Peyer's patch (tissue), 4 donors: ENCODE results near the gene MRPL58. TPM values are rescaled to one million over a fixed set of nuclear protein-coding genes. Genes with fewer than 3 reads are reported as not detected.
"Not testable (repeated sequence)": the region's sequence is repeated elsewhere in the genome, so short reads cannot be mapped to it uniquely, and the experiment has no call there.

Experiments used
- DNase-seq, 3 donors: peaks; one replicate each; pipeline ENCODE4 v3.0.0-alpha.2; 2017 to 2019
- H3K27ac ChIP-seq, 4 donors: fragments of 200-600 bp; sonication (generic); one replicate each; pipeline ENCODE4 v1.5.1; 2016 to 2019
- H3K27me3 ChIP-seq, 2 donors: fragments of 200-600 bp; sonication (generic); one replicate each; pipeline ENCODE4 v1.5.1; 2019
- H3K36me3 ChIP-seq, 3 donors: fragments of 200-600 bp; sonication (generic); one replicate each; pipeline ENCODE4 v1.5.1; 2016 to 2019
- H3K4me1 ChIP-seq, 4 donors: fragments of 200-600 bp; sonication (generic); one replicate each; pipeline ENCODE4 v1.5.1; 2016 to 2019
- H3K4me3 ChIP-seq, 4 donors: fragments of 200-600 bp; sonication (generic); 1 replicate in 3 of 4; 2 replicates in 1 of 4; pipeline ENCODE4 v1.5.1; 2016 to 2019; ENCODE audit warnings: mild to moderate bottlenecking in 1 of 4
- H3K9me3 ChIP-seq, 4 donors: fragments of 200-600 bp; sonication (generic); one replicate each; pipeline ENCODE4 v1.5.1; 2016 to 2019; ENCODE audit warnings: mild to moderate bottlenecking in 1 of 4
- POLR2A ChIP-seq, 2 donors: fragments of 450-650 bp; IDR thresholded peaks; one replicate each; pipeline ENCODE4 v1.5.1; 2017; ENCODE audit warnings: antibody characterized with exemption in 2 of 2, mild to moderate bottlenecking in 2 of 2, moderate library complexity in 2 of 2
- total RNA-seq, 4 donors: library from RNA; depleted of rRNA; stranded (reverse); fragments of >200 nt; gene quantifications; one replicate each; pipeline ENCODE4 v1.1.0, GENCODE V29; 2016
- TF ChIP-seq, protein P1 (sequence below), 6 experiments: fragments of 450-650 bp in 4 of 6; fragments of 200-600 bp in 2 of 6; sonication (generic) in 1 of 6; IDR thresholded peaks; one replicate each; pipeline ENCODE4 v1.5.1; 2017 to 2019; ENCODE audit warnings: antibody characterized with exemption in 6 of 6, mild to moderate bottlenecking in 3 of 6, moderate library complexity in 1 of 6

Gene MRPL58
- total RNA-seq, 4 donors from 2014 or later: 17.3 to 42.7 (median 32.2) TPM

DNA sequence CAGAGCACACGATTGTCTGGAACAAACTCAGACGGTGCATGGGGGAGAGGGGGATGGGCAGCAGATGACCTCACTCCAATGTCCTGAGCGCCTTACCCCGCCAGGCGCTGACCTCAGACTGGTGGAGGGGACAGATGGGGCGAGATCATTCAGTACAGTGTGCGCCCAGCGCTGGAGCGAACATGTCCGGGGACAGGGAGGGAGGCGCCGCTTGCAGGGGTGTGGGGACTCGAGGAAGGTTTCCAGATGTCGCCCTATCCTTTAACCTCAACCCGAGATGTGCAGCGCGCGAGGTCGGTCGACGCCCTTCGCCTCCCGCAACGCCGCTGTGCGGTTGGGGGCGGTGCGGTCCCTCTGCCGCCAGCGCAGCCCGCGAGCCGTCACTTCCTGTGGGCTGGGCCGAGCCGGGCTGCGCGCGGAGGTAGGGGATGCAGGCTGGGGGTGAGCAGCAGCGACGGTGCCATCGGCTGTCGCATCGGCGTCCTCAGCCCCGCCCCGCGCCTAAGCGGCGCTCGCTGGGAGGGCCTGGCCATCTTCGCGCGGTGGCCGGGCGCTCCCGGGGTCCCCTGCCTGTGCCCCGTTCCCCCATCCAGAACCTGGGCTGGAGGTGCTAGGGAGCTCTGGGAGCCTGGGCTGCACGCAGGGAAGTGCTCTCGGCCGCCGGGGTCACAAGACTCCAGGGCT lies 30.3 kb upstream of the MRPL58 start:
- H3K4me1 ChIP-seq: peaks cover 4 to 16% (median 10%) of the 10 kb centered on the region in 4 donors
- H3K27me3 ChIP-seq: no peaks in the 10 kb centered on the region
- DNase-seq: peak; percentile 69 to 87 (median 82)
- TF ChIP-seq POLR2A (IDR thresholded peaks at IDR 0.05): peak; percentile 67 to 69
- TF ChIP-seq, protein P1, sequence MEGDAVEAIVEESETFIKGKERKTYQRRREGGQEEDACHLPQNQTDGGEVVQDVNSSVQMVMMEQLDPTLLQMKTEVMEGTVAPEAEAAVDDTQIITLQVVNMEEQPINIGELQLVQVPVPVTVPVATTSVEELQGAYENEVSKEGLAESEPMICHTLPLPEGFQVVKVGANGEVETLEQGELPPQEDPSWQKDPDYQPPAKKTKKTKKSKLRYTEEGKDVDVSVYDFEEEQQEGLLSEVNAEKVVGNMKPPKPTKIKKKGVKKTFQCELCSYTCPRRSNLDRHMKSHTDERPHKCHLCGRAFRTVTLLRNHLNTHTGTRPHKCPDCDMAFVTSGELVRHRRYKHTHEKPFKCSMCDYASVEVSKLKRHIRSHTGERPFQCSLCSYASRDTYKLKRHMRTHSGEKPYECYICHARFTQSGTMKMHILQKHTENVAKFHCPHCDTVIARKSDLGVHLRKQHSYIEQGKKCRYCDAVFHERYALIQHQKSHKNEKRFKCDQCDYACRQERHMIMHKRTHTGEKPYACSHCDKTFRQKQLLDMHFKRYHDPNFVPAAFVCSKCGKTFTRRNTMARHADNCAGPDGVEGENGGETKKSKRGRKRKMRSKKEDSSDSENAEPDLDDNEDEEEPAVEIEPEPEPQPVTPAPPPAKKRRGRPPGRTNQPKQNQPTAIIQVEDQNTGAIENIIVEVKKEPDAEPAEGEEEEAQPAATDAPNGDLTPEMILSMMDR (IDR thresholded peaks at IDR 0.05): peak in 3 of 6 experiments; percentile 16 to 29 (median 26)
- no peaks in the 10 kb centered on the region for H3K9me3 ChIP-seq
- H3K27ac ChIP-seq: peak overlapping the region; percentile 71 to 83 (median 78)
- peak overlapping the region; percentile 47 to 63 (median 58) for H3K4me3 ChIP-seq
- H3K36me3 ChIP-seq: no peaks in the 10 kb centered on the region

DNA sequence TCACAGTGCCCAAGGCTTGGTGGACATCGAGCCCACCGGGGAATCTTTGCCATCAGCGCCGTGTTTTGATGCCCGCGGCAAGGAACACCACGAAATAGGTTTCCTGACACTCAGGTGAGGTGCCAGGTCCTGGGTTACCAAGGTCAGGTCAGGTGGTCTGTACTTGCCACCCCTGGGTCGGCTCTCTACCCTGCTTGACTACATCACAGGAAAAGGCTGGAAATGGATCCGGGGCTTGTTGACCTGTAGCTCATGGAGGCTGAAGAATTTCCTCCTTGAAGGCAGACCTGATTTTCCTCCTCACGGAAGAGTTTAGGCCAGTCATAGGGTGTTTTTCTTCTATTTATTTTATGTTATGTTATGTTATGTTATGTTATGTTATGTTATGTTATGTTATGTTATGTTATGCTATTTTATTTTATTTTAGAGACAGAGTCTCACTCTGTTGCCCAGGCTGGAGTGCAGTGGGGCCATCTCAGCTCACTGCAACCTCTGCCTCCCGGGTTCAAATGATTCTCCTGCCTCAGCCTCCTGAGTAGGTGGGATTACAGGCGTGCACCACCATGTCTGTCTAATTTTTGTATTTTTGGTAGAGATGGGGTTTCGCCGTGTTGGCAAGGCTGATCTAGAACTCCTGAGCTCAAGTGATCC lies 29.7 kb upstream of the MRPL58 start:
- not testable (repeated sequence) for H3K9me3 ChIP-seq, H3K27me3 ChIP-seq, H3K36me3 ChIP-seq, DNase-seq
- peak overlapping the region; percentile 71 to 83 (median 78) for H3K27ac ChIP-seq
- H3K4me1 ChIP-seq: peaks cover 4 to 18% (median 13%) of the 10 kb centered on the region in 4 donors
- peak overlapping the region; percentile 47 to 63 (median 58) for H3K4me3 ChIP-seq

DNA sequence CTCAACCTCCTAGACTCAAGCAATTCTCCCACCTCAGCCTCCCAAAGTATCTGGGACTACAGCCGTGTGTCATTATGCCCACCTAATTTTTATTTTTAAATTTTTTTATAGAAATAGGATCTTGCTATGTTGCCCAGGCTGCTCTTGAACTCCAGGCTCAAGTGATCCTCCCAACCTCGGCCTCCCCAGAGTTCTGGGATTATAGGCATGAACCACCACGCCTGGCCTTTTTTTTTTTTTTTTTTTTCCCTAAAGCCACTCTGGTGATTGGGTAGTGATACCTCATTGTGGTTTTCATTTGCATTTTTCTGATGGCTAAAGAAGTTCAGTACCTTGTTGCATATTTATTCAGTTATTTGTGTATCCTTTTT lies 26.3 kb upstream of the MRPL58 start:
- TF ChIP-seq POLR2A (IDR thresholded peaks at IDR 0.05): no peak
- TF ChIP-seq, protein P1 (IDR thresholded peaks at IDR 0.05): no peak
- Histone ChIP-seq H3K27ac (no peak overlapping the region), H3K36me3 (no peaks in the 10 kb centered on the region), H3K4me1 (peaks cover 4 to 40% (median 14%) of the 10 kb centered on the region in 4 donors), H3K27me3 (no peaks in the 10 kb centered on the region), H3K4me3 (no peak overlapping the region), H3K9me3 (no peaks in the 10 kb centered on the region)
- DNase-seq: no peak

DNA sequence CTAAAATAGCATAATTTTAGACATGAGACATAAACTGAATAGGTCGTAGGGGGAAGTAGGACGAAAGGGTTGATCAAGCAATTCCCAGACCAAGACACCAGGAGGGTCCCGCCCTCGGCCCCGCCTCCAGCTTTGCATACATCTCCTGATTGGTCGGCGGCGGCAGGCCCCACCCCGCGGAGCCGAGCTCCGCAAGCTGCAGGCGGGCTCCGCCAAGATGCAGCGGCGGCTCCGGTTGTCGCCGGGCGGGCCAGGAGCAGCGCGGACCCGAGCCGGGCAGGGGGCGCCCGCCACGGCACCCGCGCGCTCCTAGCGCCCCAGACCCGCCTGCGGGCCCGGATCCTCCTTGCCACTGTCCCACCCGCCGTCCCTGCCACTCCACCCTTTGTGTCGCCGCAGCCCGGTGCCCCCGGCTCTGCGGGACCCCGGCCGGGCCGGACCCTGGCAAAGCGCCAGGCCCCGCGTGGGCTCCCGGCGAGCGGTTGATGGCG lies 25.0 kb upstream of the MRPL58 start, which contains the start of gene CDR2L:
TSS of gene CDR2L (plus strand) at position 215 of the 491 bp plus-strand sequence. CDS start 412 bp downstream, outside the sequence.
- Histone ChIP-seq H3K9me3 (no peaks in the 10 kb centered on the region), H3K4me1 (peaks cover 0 to 37% (median 7%) of the 10 kb centered on the region in 4 donors), H3K27me3 (no peaks in the 10 kb centered on the region), H3K4me3 (peak within 1 kb of the TSS; percentile 71 to 98 (median 83)), H3K27ac (peak within 1 kb of the TSS; percentile 74 to 97 (median 90)), H3K36me3 (no peaks in the 10 kb centered on the region)
- TF ChIP-seq, protein P1 (IDR thresholded peaks at IDR 0.05): no peak
- peak; percentile 87 to 97 for TF ChIP-seq POLR2A (IDR thresholded peaks at IDR 0.05)
- DNase-seq: peak; percentile 95 to 99 (median 98)

DNA sequence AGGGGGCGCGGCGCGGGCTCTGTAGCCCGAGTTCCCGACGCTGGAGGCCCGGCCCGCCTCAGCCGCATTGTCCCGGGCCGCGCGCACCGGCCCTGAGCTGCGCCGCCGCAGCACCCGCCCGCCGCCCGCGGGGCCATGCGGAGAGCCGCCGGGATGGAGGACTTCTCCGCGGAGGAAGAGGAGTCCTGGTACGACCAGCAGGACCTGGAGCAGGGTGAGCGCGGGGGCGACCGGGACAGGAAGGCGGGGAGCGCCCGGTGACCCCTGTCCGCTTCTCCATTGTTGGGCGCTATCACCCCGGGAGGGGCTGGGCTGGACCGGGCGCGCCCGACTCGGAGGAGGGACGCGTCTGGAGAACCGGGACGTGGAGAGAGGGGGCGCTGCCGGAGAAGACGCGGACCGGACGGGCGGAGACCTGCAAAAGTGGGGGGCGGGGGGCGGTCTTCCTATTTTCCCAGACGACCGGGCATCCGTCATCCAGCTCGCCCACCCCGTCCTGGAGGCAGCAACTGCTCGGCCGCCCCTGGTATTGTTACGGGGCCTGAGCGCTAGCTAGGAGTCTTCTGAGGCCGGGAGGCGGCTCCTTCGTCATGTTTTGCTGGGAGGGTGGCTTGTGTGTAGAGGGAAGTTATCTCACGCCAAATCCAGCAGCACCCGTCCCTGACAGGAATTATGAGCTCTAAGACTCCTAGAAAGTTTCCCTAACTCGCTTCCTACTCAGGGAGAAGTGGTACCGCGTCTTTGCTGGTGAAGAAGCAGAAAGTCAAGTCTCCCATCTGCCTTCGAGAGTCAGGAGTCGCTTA lies 24.4 kb upstream of the MRPL58 start:
- peak; percentile 46 to 87 (median 86) for DNase-seq
- Histone ChIP-seq H3K4me3 (peak overlapping the region; percentile 71 to 98 (median 83)), H3K36me3 (no peaks in the 10 kb centered on the region), H3K27me3 (no peaks in the 10 kb centered on the region), H3K4me1 (peaks cover 0 to 41% (median 7%) of the 10 kb centered on the region in 4 donors), H3K27ac (peak overlapping the region; percentile 74 to 97 (median 90)), H3K9me3 (no peaks in the 10 kb centered on the region)
- peak; percentile 3 to 46 for TF ChIP-seq POLR2A (IDR thresholded peaks at IDR 0.05)
- TF ChIP-seq, protein P1 (IDR thresholded peaks at IDR 0.05): peak in 3 of 6 experiments; percentile 35 to 49 (median 39)
